GM12873 (cell line): ENCODE measurements around the gene MYBPH.

Experiments used
- TF ChIP-seq, protein P1 (sequence below): IDR thresholded peaks from 2 replicates; pipeline ENCODE4 v1.5.1; 2012; ENCODE audit warnings: low read depth, mild to moderate bottlenecking, moderate library complexity, low read length, control low read depth; ENCODE audit not compliant: insufficient read depth; ENCODE audit errors: missing control alignments

Gene MYBPH

DNA sequence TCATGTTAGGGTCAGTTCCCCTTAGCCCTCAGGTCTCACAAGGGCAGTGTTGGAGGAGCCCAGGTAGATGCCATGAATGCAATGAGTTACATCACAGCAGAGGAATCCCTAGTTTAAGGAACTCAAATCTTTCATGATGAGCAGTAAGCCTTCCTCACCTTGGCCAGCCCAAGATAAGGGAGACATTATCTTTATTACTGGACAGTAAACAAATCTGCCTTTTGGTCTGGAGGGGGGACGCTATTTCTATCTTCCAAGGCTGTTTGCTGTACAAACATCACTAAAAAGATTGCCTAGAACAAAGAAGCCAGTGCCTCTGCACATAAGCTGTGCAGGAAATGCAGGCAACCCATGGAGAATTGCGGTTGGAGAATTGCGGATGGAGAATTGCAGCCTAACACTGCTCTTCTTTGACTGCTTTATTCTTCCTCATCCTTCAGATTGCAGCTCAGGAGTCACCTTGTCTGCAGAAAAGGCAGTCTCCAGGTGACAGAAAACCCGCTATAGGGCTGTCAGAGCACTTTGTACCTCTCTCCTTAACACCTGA is 13.1 kb upstream of the MYBPH start:
- TF ChIP-seq, protein P1, sequence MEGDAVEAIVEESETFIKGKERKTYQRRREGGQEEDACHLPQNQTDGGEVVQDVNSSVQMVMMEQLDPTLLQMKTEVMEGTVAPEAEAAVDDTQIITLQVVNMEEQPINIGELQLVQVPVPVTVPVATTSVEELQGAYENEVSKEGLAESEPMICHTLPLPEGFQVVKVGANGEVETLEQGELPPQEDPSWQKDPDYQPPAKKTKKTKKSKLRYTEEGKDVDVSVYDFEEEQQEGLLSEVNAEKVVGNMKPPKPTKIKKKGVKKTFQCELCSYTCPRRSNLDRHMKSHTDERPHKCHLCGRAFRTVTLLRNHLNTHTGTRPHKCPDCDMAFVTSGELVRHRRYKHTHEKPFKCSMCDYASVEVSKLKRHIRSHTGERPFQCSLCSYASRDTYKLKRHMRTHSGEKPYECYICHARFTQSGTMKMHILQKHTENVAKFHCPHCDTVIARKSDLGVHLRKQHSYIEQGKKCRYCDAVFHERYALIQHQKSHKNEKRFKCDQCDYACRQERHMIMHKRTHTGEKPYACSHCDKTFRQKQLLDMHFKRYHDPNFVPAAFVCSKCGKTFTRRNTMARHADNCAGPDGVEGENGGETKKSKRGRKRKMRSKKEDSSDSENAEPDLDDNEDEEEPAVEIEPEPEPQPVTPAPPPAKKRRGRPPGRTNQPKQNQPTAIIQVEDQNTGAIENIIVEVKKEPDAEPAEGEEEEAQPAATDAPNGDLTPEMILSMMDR: no peak

DNA sequence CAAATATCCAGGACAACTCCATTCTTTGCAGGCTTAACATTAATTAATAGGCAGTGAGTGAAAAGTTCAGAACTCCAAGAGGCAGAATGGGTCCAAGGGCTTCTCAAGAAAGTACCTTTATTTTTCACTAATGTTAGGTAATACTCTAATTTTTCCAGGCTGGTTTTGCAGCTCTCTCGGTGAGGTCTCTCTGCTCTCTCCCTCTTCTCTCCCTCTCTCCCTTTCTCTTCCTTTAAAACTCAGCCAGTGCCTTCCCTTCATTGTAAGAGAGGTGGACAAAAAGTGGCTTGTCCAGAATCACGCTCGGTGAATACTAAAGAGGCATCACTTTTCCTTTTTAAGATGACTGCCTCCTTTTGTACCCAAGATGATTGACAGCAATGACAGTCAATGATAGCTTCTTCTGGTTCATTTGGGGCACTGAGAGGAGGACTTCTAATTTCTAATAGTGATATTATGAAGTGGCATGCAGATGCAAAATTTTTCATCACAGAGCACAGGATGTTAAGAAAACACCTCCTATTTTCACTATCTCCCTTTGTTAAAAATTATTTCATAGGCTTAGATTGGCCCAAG is 12.2 kb upstream of the MYBPH start:
- TF ChIP-seq, protein P1: no peak

DNA sequence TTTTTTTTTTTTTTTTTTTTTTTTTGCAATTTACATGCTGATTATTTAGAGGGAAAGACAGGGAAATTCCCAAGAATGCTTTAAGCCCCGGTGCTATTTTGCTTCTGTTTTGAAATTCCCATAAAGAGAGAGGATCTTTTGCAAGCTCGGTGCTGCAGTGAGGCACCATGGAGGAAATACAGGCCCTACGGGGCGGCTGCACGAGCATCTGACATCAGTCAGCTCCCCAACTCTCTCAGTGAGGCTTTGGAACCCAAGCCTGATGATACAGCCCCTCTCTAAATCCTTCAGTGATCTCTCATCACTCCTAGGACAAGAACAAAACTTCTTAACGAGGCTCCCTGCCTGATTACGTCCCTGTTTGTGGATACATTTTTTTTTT is 11.7 kb upstream of the MYBPH start:
- TF ChIP-seq, protein P1: no peak

GRCh38 chr1:203186446-203187303 is 11.0 kb upstream of the MYBPH start, which contains the start of gene CHI3L1:
TSS of gene CHI3L1 (minus strand) at chr1:203186704. CDS start at chr1:203186623, 81 bp downstream.
- TF ChIP-seq, protein P1: no peak

DNA sequence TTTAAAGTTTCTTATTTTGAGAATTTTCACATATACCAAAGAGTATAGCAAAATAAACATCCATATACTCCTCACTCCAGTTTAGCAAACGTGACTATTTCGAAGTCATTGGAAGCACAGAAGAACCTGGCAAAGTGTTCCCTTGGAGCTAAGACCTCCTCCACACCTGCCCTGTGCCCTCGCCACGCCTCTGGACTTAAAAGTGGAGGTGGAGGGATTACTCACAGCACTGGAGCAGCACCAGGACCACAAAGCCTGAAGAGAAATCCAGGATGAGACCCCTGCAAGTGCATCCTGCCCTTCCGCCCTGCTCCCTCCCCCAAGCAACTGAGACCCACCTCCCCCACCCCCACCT is 10.4 kb upstream of the MYBPH start:
- TF ChIP-seq, protein P1: no peak

DNA sequence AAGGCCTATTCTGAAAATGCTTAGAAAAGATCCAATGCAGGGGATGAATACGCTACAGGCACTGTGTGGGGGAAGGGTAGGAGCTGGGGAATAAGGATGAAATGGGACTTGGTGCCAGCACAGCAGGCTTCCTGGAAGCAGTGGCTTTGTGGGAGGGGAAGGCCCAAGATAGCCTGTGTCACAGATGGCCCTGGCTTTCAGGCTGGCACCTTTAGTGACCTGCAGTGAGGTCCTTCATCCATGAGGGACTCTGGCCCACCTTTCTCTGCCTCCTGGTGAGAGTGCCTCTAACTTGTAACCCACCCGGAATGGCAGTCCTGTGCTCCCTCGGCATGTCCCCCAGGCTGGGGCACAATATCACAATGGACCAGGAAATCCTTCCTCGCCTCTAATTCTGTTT is 10.0 kb upstream of the MYBPH start:
- TF ChIP-seq, protein P1: no peak

GRCh38 chr1:203185061-203185461 is 9.4 kb upstream of the MYBPH start:
- TF ChIP-seq, protein P1: no peak
